ENCODE measurements around the gene IZUMO1R. TPM values are rescaled to one million over a fixed set of nuclear protein-coding genes. Genes with fewer than 3 reads are reported as not detected.
A peak's percentile ranks its signal among the peaks of the same experiment; 100 is the strongest.
"Not testable (repeated sequence)": the region's sequence is repeated elsewhere in the genome, so short reads cannot be mapped to it uniquely, and the experiment has no call there.

Gene IZUMO1R
- total RNA-seq, 1 experiment from 2014 or later = not detected

DNA sequence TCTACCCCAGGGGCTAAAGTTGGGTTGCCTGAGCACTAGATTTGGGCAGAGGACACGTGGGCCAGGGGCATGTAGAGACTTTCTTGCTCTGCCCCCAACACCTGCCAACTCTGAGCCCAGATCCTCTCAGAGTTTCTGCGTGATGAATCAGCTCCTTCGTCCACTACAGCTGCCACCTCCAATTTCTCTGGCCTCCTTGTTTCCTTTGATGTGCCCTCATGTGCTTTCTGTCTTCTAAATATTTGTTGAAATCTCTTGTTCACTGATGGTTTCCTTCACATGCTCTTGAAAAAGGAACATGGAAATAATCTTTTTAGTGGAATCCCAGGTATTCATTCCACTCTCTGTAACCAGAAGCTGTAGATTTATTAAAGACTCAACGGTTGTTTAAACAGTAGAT, 8.0 kb downstream of the IZUMO1R start:
- in situ Hi-C loops (cut with HindIII; ENCODE audit: low pct_unique_long_range_greater_than_20kb, low sequenced_read_pairs) = no loop called here
- DNase-seq (ENCODE audit: low read depth, low spot score) = no peak

DNA sequence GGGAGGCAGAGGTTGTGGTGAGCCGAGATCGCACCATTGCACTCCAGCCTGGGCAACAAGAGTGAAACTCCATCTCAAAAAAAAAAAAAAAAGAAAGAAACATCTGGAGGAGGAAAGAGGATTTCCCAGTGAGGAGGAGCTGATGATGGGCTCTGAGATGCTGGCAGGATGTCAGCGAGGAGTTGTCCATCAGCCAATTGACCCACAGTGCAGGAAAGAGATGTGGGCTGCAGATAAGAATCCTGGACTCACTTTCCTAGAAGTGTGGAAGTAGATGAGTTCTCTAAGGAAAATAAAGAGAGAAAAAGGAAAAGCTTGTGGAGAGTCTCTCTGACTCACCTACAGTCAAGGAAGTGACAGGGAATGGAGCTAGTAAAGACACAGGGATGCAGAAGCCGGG, 9.7 kb downstream of the IZUMO1R start:
- DNase-seq (ENCODE audit: low read depth, low spot score) = no peak
- in situ Hi-C loops (cut with HindIII; ENCODE audit: low pct_unique_long_range_greater_than_20kb, low sequenced_read_pairs) = no loop called here

DNA sequence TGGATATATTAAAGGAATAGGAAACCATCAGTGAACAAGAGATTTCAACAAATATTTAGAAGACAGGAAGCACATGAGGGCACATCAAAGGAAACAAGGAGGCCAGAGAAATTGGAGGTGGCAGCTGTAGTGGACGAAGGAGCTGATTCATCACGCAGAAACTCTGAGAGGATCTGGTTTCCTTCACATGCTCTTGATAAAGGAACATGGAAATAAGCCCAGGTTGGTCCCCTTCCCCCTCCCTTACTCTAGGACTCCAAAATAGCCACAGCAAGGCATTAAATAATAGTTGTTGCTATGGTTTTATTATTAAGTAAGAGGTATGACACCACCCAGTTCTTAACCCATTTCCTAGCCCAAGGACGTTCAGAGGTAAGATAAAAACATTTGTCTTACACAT, 11.3 kb downstream of the IZUMO1R start:
- DNase-seq (ENCODE audit: low read depth, low spot score) = no peak
- in situ Hi-C loops (cut with HindIII; ENCODE audit: low pct_unique_long_range_greater_than_20kb, low sequenced_read_pairs) = no loop called here

DNA sequence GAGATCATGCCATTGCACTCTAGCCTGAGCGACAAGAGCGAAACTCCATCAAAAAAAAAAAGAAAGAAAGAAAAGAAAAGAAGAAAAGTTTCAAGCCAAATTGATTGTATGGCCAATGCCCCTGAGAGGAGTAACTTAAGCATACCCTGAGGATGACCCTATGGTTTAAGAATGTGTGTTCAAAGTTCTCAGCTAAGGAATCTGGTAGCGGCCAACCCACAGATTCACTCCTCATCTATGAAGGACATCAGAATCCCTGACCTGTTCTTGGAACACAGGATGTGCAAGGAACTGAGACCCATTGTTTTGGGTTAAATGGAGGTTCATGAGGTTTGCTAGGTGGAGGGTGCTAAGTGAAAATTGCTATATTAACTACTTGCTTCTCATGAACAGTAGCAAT, 18.1 kb downstream of the IZUMO1R start:
- no peak for DNase-seq (ENCODE audit: low read depth, low spot score)
- in situ Hi-C loops (cut with HindIII; ENCODE audit: low pct_unique_long_range_greater_than_20kb, low sequenced_read_pairs) = no loop called here

DNA sequence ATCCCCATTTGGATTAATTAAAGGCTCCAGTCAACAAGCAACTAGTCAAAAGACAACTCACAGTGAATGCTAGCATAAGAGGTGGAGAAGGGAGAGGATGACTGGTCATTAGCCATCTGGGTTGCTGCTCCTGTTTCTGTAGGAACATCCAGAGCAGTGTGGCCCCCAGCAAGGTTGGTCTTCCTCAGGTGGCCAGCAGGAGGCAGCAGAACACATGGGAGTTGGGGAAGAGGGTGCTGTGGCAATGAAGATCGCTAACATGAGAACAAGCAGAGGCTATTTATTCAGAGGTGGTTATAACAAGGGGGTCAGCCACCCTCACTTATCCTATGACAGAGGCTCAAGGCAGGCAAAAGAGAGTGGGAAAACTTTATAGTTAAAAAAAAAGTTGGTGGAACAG, 21.3 kb downstream of the IZUMO1R start:
- peak; percentile 74 for DNase-seq (ENCODE audit: low read depth, low spot score)
- in situ Hi-C loops (cut with HindIII; ENCODE audit: low pct_unique_long_range_greater_than_20kb, low sequenced_read_pairs) = no loop called here

DNA sequence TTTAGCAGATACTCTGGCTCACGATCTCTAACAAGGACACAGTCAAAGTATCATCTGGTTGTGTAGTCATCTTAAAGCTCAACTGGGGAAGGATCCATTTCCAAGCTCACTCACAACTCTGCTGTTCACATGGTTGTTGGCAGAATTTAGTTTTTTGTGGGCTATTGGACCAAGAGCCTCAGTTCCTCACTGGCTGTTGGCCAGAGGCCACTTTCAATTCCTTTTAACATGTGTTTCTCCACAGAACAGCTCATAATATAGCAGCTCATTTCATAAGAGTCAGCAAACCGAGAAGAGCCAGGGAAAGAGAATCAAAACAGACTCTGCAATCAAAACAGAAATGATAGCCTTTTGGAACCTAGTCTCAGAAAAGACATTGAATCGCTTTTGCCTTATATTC, 22.6 kb downstream of the IZUMO1R start:
- no peak for DNase-seq (ENCODE audit: low read depth, low spot score)
- in situ Hi-C loops (cut with HindIII; ENCODE audit: low pct_unique_long_range_greater_than_20kb, low sequenced_read_pairs) = no loop called here

DNA sequence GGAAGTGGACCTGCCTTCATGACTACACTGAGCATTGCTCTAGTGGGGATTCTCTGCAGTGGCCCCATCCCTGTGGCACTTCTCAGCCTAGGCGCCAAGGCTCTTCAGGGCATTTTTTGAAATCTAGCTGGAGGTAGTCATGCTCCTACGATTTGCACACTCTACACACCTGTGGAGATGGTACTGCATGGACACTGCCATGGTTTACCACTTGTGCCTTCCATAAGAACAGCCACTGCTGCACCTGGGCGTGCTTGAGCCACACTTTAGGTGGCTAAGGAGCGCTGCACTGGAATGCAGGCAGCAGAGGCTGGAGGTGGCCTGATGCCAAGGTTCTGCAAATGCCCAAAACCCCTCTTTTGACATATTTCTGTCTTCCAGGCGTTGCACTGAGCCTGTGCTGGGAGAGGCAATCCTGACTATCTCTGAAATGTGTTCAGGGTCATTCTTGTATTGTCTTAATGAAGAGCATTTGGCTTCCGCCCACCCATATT, 24.3 kb downstream of the IZUMO1R start:
- no peak for DNase-seq (ENCODE audit: low read depth, low spot score)
- in situ Hi-C loops (cut with HindIII; ENCODE audit: low pct_unique_long_range_greater_than_20kb, low sequenced_read_pairs) = no loop called here

DNA sequence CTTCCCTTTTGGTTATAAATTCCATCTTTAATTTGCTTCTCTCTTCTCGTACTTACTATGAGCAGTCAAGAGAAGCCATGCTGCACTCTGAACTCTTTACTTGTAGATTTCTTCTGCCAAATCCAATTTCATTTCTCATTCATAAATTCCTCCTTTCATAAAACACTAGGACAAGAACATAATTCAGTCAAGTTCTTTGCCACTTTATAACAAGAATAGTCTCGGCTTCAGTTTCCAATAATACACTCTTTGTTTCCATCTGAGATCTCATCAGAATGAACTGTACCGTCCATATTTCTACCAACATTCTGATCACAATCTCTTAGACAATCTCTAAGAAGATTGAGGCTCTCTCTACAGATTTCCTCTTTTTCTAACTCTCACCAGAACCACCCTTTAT, 25.1 kb downstream of the IZUMO1R start:
- DNase-seq (ENCODE audit: low read depth, low spot score) = peak; percentile 67
- in situ Hi-C loops (cut with HindIII; ENCODE audit: low pct_unique_long_range_greater_than_20kb, low sequenced_read_pairs) = no loop called here

DNA sequence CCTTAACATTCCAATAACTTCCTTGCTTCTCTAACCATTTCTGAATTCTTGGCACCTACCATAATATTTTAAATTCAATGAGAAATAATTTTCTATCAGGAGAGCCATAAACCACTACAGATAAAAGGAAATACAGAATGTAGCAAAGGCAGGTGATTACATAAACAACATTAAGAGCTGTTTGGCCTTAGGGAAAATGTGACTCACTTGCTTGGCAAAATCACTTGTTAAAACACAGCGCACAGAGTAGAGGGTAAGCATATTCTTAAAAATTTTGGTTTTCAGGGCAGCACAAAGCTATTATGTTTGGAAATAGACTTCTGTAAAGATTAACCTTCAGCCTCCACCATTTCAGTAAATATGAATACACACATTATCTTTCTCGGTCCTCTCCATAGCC, 26.4 kb downstream of the IZUMO1R start:
- in situ Hi-C loops (cut with HindIII; ENCODE audit: low pct_unique_long_range_greater_than_20kb, low sequenced_read_pairs) = no loop called here
- DNase-seq (ENCODE audit: low read depth, low spot score) = no peak

DNA sequence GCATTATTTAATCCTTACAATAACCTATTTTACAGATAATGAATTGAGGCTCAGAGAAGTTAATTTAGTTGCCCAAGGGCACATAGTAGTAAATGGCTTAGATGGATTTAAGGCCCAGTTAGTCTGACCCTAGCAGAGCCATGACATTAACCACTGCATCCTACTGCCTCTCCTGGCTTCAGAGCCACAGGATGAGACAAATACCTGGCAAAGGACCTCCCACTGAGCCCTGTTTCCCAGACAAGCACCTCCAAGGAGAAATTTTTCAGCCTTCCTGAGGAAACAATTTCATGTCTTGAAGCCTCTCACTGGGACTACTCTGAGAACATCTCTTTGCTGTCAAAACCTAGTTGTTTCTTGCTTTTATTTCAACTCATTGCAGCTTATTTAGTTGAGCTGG, 28.4 kb downstream of the IZUMO1R start:
- no peak for DNase-seq (ENCODE audit: low read depth, low spot score)

DNA sequence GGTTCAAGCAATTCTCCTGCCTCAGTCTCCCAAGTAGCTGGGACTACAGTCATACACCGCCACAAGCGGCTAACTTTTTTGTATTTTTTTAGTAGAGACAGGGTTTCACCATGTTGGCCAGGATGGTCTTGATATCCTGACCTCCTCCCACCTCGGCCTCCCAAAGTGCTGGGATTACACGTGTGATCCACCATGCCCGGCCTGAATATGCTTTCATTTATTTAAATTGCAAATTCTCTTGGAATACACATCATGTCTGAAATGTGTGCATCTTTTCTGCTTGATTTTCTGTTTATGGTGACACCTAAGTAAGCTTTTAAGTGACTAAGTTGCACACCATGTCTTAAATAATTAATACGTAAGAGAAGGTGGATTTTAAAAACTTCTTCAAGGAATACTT, 31.7 kb downstream of the IZUMO1R start:
- no peak for DNase-seq (ENCODE audit: low read depth, low spot score)
- in situ Hi-C loops (cut with HindIII; ENCODE audit: low pct_unique_long_range_greater_than_20kb, low sequenced_read_pairs) = no loop called here

More for the DNA sequence above, 28.4 kb downstream of the IZUMO1R start:
- in situ Hi-C loops (cut with HindIII; ENCODE audit: low pct_unique_long_range_greater_than_20kb, low sequenced_read_pairs) = no loop called here

DNA sequence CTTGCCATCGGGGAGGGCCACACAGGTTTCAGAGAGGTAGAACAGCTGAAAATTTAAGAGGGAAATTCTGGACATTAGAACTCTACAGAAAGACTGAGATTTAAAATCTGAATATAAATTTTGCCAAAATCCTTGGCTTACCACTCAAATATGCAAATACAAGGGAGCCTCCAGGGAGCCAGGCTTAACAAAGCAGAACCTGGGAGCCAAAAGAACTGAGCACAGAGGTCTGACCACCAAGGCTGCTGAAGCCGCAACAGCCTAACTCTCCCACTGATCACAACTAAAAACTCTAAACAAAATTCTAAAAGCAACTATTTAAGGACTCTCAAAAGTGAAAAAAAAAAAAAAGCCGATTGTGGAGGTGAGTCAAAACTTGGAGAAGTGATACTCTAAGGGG, 34.3 kb downstream of the IZUMO1R start:
- DNase-seq (ENCODE audit: low read depth, low spot score) = no peak
- in situ Hi-C loops (cut with HindIII; ENCODE audit: low pct_unique_long_range_greater_than_20kb, low sequenced_read_pairs) = no loop called here

DNA sequence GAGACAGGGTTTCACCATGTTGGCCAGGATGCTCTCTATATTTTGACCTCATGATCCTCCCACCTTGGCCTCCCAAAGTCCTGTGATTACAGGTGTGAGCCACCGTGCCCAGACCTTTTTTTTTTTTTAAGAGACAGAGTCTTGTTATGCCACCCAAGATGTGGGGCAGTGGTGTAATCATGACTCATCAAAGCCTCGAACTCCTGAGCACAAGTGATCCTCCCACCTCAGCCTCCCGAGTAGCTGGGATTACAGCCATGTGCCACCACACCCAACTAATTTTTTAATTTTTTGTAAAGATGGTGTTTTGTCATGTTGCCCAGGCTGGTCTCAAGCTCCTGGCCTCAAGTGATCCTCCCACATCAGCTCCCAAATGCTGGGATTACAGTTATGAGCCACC, 37.9 kb downstream of the IZUMO1R start:
- DNase-seq (ENCODE audit: low read depth, low spot score) = no peak

DNA sequence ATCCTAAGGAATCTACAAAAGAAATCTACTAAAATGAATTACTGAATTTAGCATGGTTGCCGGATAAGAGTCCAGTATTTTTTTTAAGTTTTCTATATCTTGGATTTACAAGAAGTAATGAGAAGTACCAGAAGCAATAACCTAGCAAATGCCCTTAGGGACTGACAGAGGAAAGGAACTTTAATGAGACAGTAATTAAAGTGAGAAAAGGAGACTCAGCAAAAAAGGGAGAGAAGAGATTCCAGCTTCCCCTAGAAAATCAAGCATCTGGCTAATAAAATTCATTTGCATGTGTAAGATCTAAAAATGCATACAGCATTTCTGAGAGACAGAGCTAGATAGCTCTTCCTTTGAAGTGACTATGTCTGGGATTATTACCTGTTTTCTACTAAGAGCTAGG, 39.1 kb downstream of the IZUMO1R start:
- in situ Hi-C loops (cut with HindIII; ENCODE audit: low pct_unique_long_range_greater_than_20kb, low sequenced_read_pairs) = no loop called here

More for the DNA sequence above, 37.9 kb downstream of the IZUMO1R start:
- in situ Hi-C loops (cut with HindIII; ENCODE audit: low pct_unique_long_range_greater_than_20kb, low sequenced_read_pairs) = no loop called here

DNA sequence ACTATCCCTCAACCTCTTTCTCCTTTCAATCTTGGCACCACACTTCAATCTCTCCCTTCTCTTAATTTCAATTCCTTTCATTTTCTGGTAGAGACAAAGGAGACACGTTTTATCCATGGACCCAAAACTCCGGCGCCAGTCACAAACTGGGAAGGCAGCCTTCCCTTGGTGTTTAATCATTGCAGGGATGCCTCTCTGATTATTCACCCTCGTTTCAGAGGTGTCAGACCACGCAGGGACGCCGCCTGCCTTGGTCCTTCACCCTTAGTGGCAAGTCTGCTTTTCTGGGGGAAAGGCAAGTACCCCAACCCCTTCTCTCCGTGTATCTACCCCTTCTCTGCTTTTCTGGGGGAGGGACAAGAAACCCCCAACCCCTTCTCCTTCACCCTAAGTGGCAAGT, 41.9 kb downstream of the IZUMO1R start:
- in situ Hi-C loops (cut with HindIII; ENCODE audit: low pct_unique_long_range_greater_than_20kb, low sequenced_read_pairs); DNase-seq (ENCODE audit: low read depth, low spot score): not testable (repeated sequence)

More for the DNA sequence above, 39.1 kb downstream of the IZUMO1R start:
- no peak for DNase-seq (ENCODE audit: low read depth, low spot score)

DNA sequence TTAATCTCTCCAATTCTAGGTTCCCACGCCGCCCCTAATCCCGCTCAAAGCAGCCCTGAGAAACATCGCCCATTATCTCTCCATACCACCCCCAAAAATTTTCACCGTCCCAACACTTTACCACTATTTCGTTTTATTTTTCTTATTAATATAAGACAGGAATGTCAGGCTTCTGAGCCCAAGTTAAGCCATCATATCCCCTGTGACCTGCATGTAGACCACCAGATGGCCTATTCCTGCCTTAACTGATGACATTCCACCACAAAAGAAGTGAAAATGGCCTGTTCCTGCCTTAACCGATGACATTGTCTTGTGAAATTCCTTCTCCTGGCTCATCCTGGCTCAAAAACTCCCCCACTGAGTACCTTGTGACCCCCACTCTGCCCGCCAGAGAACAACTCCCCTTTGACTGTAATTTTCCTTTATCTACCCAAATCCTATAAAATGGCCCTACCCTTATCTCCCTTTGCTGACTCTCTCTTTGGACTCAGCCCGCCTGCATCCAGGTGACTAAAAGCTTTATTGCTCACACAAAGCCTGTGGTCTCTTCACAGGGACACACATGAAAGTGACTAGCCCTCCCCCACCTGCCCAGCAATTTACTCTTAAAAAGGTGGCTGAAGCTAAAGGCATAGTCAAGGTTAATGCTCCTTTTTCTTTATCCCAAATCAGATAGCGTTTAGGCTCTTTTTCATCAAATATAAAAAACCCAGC, 46.6 kb downstream of the IZUMO1R start:
- in situ Hi-C loops (cut with HindIII; ENCODE audit: low pct_unique_long_range_greater_than_20kb, low sequenced_read_pairs) = not testable (repeated sequence)

More for the DNA sequence above, 46.6 kb downstream of the IZUMO1R start:
- not testable (repeated sequence) for DNase-seq (ENCODE audit: low read depth, low spot score)

Measured in SK-MEL-5 (cell line).